Type B pancreatic cell (in vitro differentiated cells): ENCODE results near the gene HYAL3. TPM values are rescaled to one million over a fixed set of nuclear protein-coding genes. Genes with fewer than 3 reads are reported as not detected.
A peak's percentile ranks its signal among the peaks of the same experiment; 100 is the strongest.

Source experiments
- DNase-seq: peaks from one replicate; pipeline ENCODE4 v3.0.0; 2021; ENCODE audit warnings: mixed read lengths; ENCODE audit not compliant: unreplicated experiment; ENCODE audit errors: extremely low spot score
- H3K27ac Mint-ChIP-seq: 2 replicates; pipeline ENCODE4 v1.8.0; 2021; ENCODE audit warnings: mild to moderate bottlenecking, mixed read lengths
- H3K27me3 Mint-ChIP-seq: 2 replicates; pipeline ENCODE4 v1.8.0; 2021; ENCODE audit warnings: mixed read lengths
- H3K36me3 Mint-ChIP-seq: 2 replicates; pipeline ENCODE4 v1.8.0; 2021; ENCODE audit warnings: mixed read lengths
- H3K4me1 Mint-ChIP-seq: one replicate; pipeline ENCODE4 v1.8.0; 2021; ENCODE audit warnings: mixed read lengths; ENCODE audit not compliant: unreplicated experiment
- H3K4me3 Mint-ChIP-seq: 2 replicates; pipeline ENCODE4 v1.8.0; 2021; ENCODE audit warnings: mild to moderate bottlenecking, mixed read lengths
- H3K9me3 Mint-ChIP-seq: 2 replicates; pipeline ENCODE4 v1.8.0; 2021; ENCODE audit warnings: mixed read lengths
- CTCF ChIP-seq: fragments of 200-600 bp; sonication (generic); conservative IDR thresholded peaks from 2 replicates; pipeline ENCODE4 v1.5.0; 2021; ENCODE audit warnings: antibody characterized with exemption, mild to moderate bottlenecking
- total RNA-seq: library from RNA; stranded (reverse); gene quantifications from 2 replicates; pipeline ENCODE4 v1.2.1, GENCODE V29; 2021; ENCODE audit warnings: low replicate concordance

Gene HYAL3
- total RNA-seq, 1 donor from 2014 or later: 2.9 TPM

GRCh38 chr3:50242851-50243542 is 56.2 kb downstream of the HYAL3 start:
- H3K9me3 Mint-ChIP-seq: no peaks in the 10 kb centered on the region
- DNase-seq: no peak
- peaks cover 41% of the 10 kb centered on the region for H3K4me1 Mint-ChIP-seq
- peak overlapping the region; percentile 41 for H3K4me3 Mint-ChIP-seq
- H3K27me3 Mint-ChIP-seq: no peaks in the 10 kb centered on the region
- H3K36me3 Mint-ChIP-seq: peaks cover 4% of the 10 kb centered on the region
- no peak for TF ChIP-seq CTCF
- peak overlapping the region; percentile 77 for H3K27ac Mint-ChIP-seq

Other genes starting within 250 kb of the HYAL3 start
- gene RBM5, start 210.5 kb downstream of the HYAL3 start, total RNA-seq: 170 and 244 TPM in 2 replicates
- gene SEMA3F, start 144.1 kb downstream of the HYAL3 start, total RNA-seq: 41.9 and 48.0 TPM in 2 replicates
- 0.71 TPM in 1 of 2 replicates, not detected in the other for gene GNAT1, start 107.8 kb downstream of the HYAL3 start, total RNA-seq
- 6.0 and 11.0 TPM in 2 replicates for gene SLC38A3, start 94.1 kb downstream of the HYAL3 start, total RNA-seq
- gene GNAI2, start 63.2 kb downstream of the HYAL3 start, total RNA-seq: 140 and 145 TPM in 2 replicates
- gene SEMA3B, start 30.3 kb downstream of the HYAL3 start, total RNA-seq: 18.4 and 34.8 TPM in 2 replicates
- gene LSMEM2, start 20.3 kb downstream of the HYAL3 start, total RNA-seq: not detected in 2 replicates
- gene IFRD2, start 7.0 kb downstream of the HYAL3 start, total RNA-seq: 60.9 and 80.5 TPM in 2 replicates
- 12.9 and 13.0 TPM in 2 replicates for gene NAA80, start within 50 bp of the HYAL3 start, total RNA-seq
- 2.3 and 3.7 TPM in 2 replicates for gene HYAL1, start 4.2 kb upstream of the HYAL3 start, total RNA-seq
- 46.6 and 52.5 TPM in 2 replicates for gene HYAL2, start 23.3 kb upstream of the HYAL3 start, total RNA-seq
- gene TUSC2, start 28.8 kb upstream of the HYAL3 start, total RNA-seq: 24.9 and 39.0 TPM in 2 replicates
- 13.7 and 13.8 TPM in 2 replicates for gene RASSF1, start 41.4 kb upstream of the HYAL3 start, total RNA-seq
- 1.8 and 13.4 TPM in 2 replicates for gene ZMYND10, start 46.3 kb upstream of the HYAL3 start, total RNA-seq
- 20.3 and 27.9 TPM in 2 replicates for gene NPRL2, start 51.4 kb upstream of the HYAL3 start, total RNA-seq
- 10.1 and 15.9 TPM in 2 replicates for gene CYB561D2, start 51.5 kb upstream of the HYAL3 start, total RNA-seq
- 42.7 and 44.4 TPM in 2 replicates for gene TMEM115, start 60.1 kb upstream of the HYAL3 start, total RNA-seq
- 7.8 and 19.4 TPM in 2 replicates for gene CACNA2D2, start 204.2 kb upstream of the HYAL3 start, total RNA-seq